Adrenal gland (tissue), 5 donors: ENCODE data around the gene PTPN6.

Experiments
- POLR2A ChIP-seq, 2 donors: fragments of 450-650 bp; IDR thresholded peaks; one replicate each; pipeline ENCODE4 v1.6.1; 2017; ENCODE audit warnings: antibody characterized with exemption in 2 of 2, mild to moderate bottlenecking in 2 of 2, moderate library complexity in 1 of 2
- TF ChIP-seq, protein P1 (sequence below), 6 experiments: fragments of 450-650 bp in 4 of 6; fragments of 200-600 bp in 2 of 6; sonication (generic) in 1 of 6; IDR thresholded peaks; 1 replicate in 5 of 6; 2 replicates in 1 of 6; pipeline versions ENCODE4 v1.5.1 to v1.8.0; 2016 to 2021; ENCODE audit warnings: antibody characterized with exemption in 6 of 6, mild to moderate bottlenecking in 2 of 6, moderate library complexity in 1 of 6
- donor health status: DM: no; HTN: no; CAD: no.

DNA sequence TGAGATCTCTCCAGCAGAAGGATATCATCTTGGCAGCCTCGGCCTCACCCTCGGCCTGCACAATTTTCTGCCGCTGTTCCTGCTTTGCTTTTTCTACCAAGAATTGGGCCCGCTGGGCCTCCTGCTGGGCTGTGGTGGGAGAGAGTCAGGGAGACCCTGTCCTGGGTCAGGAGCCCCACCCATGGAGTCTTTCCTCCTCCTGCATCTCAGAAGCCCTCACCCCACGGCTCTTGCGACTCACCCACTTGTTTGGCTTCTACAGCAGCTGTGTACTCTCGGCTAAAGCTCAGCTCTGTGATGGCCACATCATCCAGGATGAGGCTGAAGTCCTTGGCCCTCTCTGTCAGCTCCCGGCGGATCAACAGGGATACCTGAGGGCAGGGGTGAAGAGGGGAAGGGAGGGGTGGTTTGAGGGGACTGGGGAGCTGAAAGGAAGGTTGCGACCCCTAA lies 16.5 kb downstream of the PTPN6 start:
- TF ChIP-seq, protein P1, sequence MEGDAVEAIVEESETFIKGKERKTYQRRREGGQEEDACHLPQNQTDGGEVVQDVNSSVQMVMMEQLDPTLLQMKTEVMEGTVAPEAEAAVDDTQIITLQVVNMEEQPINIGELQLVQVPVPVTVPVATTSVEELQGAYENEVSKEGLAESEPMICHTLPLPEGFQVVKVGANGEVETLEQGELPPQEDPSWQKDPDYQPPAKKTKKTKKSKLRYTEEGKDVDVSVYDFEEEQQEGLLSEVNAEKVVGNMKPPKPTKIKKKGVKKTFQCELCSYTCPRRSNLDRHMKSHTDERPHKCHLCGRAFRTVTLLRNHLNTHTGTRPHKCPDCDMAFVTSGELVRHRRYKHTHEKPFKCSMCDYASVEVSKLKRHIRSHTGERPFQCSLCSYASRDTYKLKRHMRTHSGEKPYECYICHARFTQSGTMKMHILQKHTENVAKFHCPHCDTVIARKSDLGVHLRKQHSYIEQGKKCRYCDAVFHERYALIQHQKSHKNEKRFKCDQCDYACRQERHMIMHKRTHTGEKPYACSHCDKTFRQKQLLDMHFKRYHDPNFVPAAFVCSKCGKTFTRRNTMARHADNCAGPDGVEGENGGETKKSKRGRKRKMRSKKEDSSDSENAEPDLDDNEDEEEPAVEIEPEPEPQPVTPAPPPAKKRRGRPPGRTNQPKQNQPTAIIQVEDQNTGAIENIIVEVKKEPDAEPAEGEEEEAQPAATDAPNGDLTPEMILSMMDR (IDR thresholded peaks at IDR 0.05) = no peak
- TF ChIP-seq POLR2A (IDR thresholded peaks at IDR 0.05) = no peak
